ENCODE data around the gene JAG2. TPM values are rescaled to one million over a fixed set of nuclear protein-coding genes. Genes with fewer than 3 reads are reported as not detected.
"Not testable (repeated sequence)": the region's sequence is repeated elsewhere in the genome, so short reads cannot be mapped to it uniquely, and the experiment has no call there.

JAG2 gene
- total and polyA plus RNA-seq, 3 experiments from 2014 or later: 0.15 to 1.2 (median 0.37) TPM

DNA sequence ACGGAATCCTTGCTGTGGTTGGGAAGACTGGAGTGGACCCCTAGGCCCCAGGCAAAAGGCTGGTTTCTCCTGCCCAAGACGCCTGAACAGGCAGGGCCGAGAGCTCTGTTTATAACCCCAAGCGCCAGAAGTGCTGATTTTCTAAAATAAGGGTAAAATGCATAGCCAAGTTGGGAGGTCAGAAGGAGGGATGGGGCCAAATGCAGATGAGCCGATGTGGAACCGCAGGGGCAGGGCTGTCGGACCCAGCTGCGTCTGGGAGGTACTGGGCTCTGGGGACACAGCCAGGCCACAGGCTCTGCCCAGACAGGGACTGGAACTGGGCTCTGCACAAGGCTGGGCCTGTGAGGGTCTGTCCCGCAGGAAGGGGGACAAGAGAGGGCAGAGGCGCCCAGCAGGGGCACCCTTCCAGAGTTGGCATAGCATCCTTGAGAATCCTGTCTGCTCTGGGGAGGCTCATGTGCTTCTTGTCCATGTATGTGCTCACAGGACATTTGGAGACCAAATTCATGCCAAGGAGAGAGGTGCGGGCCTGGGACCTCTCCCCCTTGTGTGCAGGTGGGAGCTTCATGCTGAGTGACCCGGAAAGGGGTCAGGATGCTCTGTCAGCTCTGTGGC is 49.1 kb downstream of the JAG2 start:
- POLR2A ChIA-PET: no interaction called here
- Histone ChIP-seq H3K4me1 (ENCODE audit: insufficient read depth, low read length) (no peaks in the 10 kb centered on the region), H3K27me3 (ENCODE audit: insufficient read depth, low read length, poor library complexity, severe bottlenecking) (peaks cover 4% of the 10 kb centered on the region), H3K9me3 (ENCODE audit: low read length) (no peaks in the 10 kb centered on the region), H3K27ac (ENCODE audit: low read depth, low read length) (no peak overlapping the region), H3K36me3 (ENCODE audit: insufficient read depth, low read length) (no peaks in the 10 kb centered on the region), H3K4me3 (ENCODE audit: low read length) (no peak overlapping the region)
- H3K9me3 Mint-ChIP-seq: peaks cover 4 to 20% (median 14%) of the 10 kb centered on the region in 5 donors
- H3K4me1 Mint-ChIP-seq: peaks cover 4 to 8% (median 5%) of the 10 kb centered on the region in 3 donors
- peaks cover 23 to 71% of the 10 kb centered on the region in 2 donors for H3K27me3 Mint-ChIP-seq
- DNase-seq: no peak
- CTCF ChIA-PET: no interaction called here
- H3K4me3 Mint-ChIP-seq: no peak overlapping the region
- peak overlapping the region in 1 of 8 donors; percentile 8 for H3K27ac Mint-ChIP-seq
- H3K36me3 Mint-ChIP-seq: peaks cover 0 to 4% (median 2%) of the 10 kb centered on the region in 3 donors

GRCh38 chr14:105118646-105119407 is 49.7 kb downstream of the JAG2 start:
- no peaks in the 10 kb centered on the region for H3K36me3 ChIP-seq (ENCODE audit: insufficient read depth, low read length)
- no peaks in the 10 kb centered on the region for H3K4me1 ChIP-seq (ENCODE audit: insufficient read depth, low read length)
- Mint-ChIP-seq H3K9me3 (peaks cover 4 to 20% (median 14%) of the 10 kb centered on the region in 5 donors), H3K36me3 (peaks cover 0 to 4% (median 2%) of the 10 kb centered on the region in 3 donors), H3K4me3 (no peak overlapping the region), H3K27ac (no peak overlapping the region), H3K4me1 (peaks cover 0 to 1% (median 0%) of the 10 kb centered on the region in 3 donors), H3K27me3 (peaks cover 21 to 64% of the 10 kb centered on the region in 2 donors)
- no peak overlapping the region for H3K4me3 ChIP-seq (ENCODE audit: low read length)
- H3K27ac ChIP-seq (ENCODE audit: low read depth, low read length): no peak overlapping the region
- POLR2A ChIA-PET: no interaction called here
- CTCF ChIA-PET: interaction anchor here (1.3 kb wide), 1 partner anchor 11 kb away, joined by 3 read pairs; no protein-coding TSS in a partner anchor
- H3K9me3 ChIP-seq (ENCODE audit: low read length): no peaks in the 10 kb centered on the region
- DNase-seq: no peak
- peaks cover 4% of the 10 kb centered on the region for H3K27me3 ChIP-seq (ENCODE audit: insufficient read depth, low read length, poor library complexity, severe bottlenecking)

GRCh38 chr14:105117710-105118385 is 50.7 kb downstream of the JAG2 start:
- POLR2A ChIA-PET: no interaction called here

DNA sequence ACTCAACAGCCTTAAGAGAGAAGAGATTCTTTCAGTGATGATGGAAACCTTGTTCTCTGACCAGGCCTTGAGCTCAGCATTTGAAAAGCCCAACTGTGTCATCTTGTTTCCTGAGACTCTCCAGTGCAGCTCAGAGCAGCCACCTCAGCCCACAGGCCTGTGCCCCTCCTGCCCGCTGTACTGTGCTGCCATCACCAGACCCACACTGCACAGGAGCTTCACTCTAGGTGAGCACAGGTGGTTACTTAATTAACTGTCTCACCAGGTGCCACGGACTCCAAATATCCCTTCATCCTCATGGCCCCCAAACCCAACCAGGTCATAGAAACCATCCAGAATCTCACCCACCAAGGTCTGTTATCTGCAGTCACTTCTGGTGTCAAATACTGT is 51.3 kb downstream of the JAG2 start:
- Histone ChIP-seq H3K36me3 (ENCODE audit: insufficient read depth, low read length) (no peaks in the 10 kb centered on the region), H3K27me3 (ENCODE audit: insufficient read depth, low read length, poor library complexity, severe bottlenecking) (peaks cover 4% of the 10 kb centered on the region), H3K9me3 (ENCODE audit: low read length) (no peaks in the 10 kb centered on the region), H3K4me3 (ENCODE audit: low read length) (no peak overlapping the region), H3K4me1 (ENCODE audit: insufficient read depth, low read length) (no peaks in the 10 kb centered on the region), H3K27ac (ENCODE audit: low read depth, low read length) (no peak overlapping the region)
- H3K9me3 Mint-ChIP-seq: peaks cover 4 to 17% (median 14%) of the 10 kb centered on the region in 5 donors
- H3K4me1 Mint-ChIP-seq: no peaks in the 10 kb centered on the region
- DNase-seq: no peak
- no peak overlapping the region for H3K4me3 Mint-ChIP-seq
- no peak overlapping the region for H3K27ac Mint-ChIP-seq
- CTCF ChIA-PET: interaction anchor here (1.2 to 1.3 kb wide), 2 partner anchors 9 to 12 kb away, joined by 3 to 5 read pairs; no protein-coding TSS in a partner anchor
- peaks cover 18 to 50% of the 10 kb centered on the region in 2 donors for H3K27me3 Mint-ChIP-seq
- POLR2A ChIA-PET: no interaction called here
- H3K36me3 Mint-ChIP-seq: peaks cover 0 to 4% (median 2%) of the 10 kb centered on the region in 3 donors

More at GRCh38 chr14:105117710-105118385, 50.7 kb downstream of the JAG2 start:
- Mint-ChIP-seq H3K4me1 (no peaks in the 10 kb centered on the region), H3K36me3 (peaks cover 0 to 4% (median 2%) of the 10 kb centered on the region in 3 donors), H3K9me3 (peaks cover 4 to 20% (median 14%) of the 10 kb centered on the region in 5 donors), H3K27ac (no peak overlapping the region), H3K27me3 (peaks cover 19 to 55% of the 10 kb centered on the region in 2 donors), H3K4me3 (no peak overlapping the region)
- peaks cover 4% of the 10 kb centered on the region for H3K27me3 ChIP-seq (ENCODE audit: insufficient read depth, low read length, poor library complexity, severe bottlenecking)
- no peaks in the 10 kb centered on the region for H3K36me3 ChIP-seq (ENCODE audit: insufficient read depth, low read length)
- CTCF ChIA-PET: interaction anchor here (1.2 to 1.3 kb wide), 2 partner anchors 9 to 12 kb away, joined by 3 to 5 read pairs; no protein-coding TSS in a partner anchor
- H3K27ac ChIP-seq (ENCODE audit: low read depth, low read length): no peak overlapping the region
- H3K4me1 ChIP-seq (ENCODE audit: insufficient read depth, low read length): no peaks in the 10 kb centered on the region
- no peak overlapping the region for H3K4me3 ChIP-seq (ENCODE audit: low read length)
- no peaks in the 10 kb centered on the region for H3K9me3 ChIP-seq (ENCODE audit: low read length)
- no peak for DNase-seq

GRCh38 chr14:105116451-105117256 is 51.9 kb downstream of the JAG2 start:
- H3K9me3 Mint-ChIP-seq: peaks cover 0 to 12% (median 8%) of the 10 kb centered on the region in 5 donors
- POLR2A ChIA-PET: interaction anchor here (0.7 kb wide), 1 partner anchor 11 kb away, joined by 4 read pairs; no protein-coding TSS in a partner anchor

GRCh38 chr14:105109243-105109642 is 59.3 kb downstream of the JAG2 start:
- H3K4me3 ChIP-seq (ENCODE audit: low read length); DNase-seq; H3K27me3 ChIP-seq (ENCODE audit: insufficient read depth, low read length, poor library complexity, severe bottlenecking); H3K4me1 ChIP-seq (ENCODE audit: insufficient read depth, low read length); H3K27ac Mint-ChIP-seq; H3K4me1 Mint-ChIP-seq; H3K27ac ChIP-seq (ENCODE audit: low read depth, low read length); H3K9me3 ChIP-seq (ENCODE audit: low read length); H3K36me3 Mint-ChIP-seq; POLR2A ChIA-PET; H3K36me3 ChIP-seq (ENCODE audit: insufficient read depth, low read length); H3K4me3 Mint-ChIP-seq; CTCF ChIA-PET; H3K9me3 Mint-ChIP-seq: not testable (repeated sequence)
- peaks cover 21 to 28% of the 10 kb centered on the region in 2 donors for H3K27me3 Mint-ChIP-seq

More at GRCh38 chr14:105116451-105117256, 51.9 kb downstream of the JAG2 start:
- Mint-ChIP-seq H3K4me1 (no peaks in the 10 kb centered on the region), H3K4me3 (no peak overlapping the region), H3K27me3 (peaks cover 18 to 45% of the 10 kb centered on the region in 2 donors), H3K27ac (no peak overlapping the region), H3K36me3 (peaks cover 0 to 4% (median 2%) of the 10 kb centered on the region in 3 donors)
- Histone ChIP-seq H3K27me3 (ENCODE audit: insufficient read depth, low read length, poor library complexity, severe bottlenecking) (peaks cover 4% of the 10 kb centered on the region), H3K36me3 (ENCODE audit: insufficient read depth, low read length) (no peaks in the 10 kb centered on the region), H3K27ac (ENCODE audit: low read depth, low read length) (no peak overlapping the region), H3K9me3 (ENCODE audit: low read length) (no peaks in the 10 kb centered on the region), H3K4me3 (ENCODE audit: low read length) (no peak overlapping the region), H3K4me1 (ENCODE audit: insufficient read depth, low read length) (no peaks in the 10 kb centered on the region)
- no peak for DNase-seq
- CTCF ChIA-PET: interaction anchor here (1.2 kb wide), 1 partner anchor 10 kb away, joined by 5 read pairs; no protein-coding TSS in a partner anchor

GRCh38 chr14:105108516-105108864 is 60.1 kb downstream of the JAG2 start:
- Mint-ChIP-seq H3K36me3 (peaks cover 0 to 4% (median 0%) of the 10 kb centered on the region in 3 donors), H3K4me3 (no peak overlapping the region), H3K4me1 (peaks cover 0 to 7% (median 0%) of the 10 kb centered on the region in 3 donors), H3K27ac (no peak overlapping the region), H3K9me3 (no peaks in the 10 kb centered on the region), H3K27me3 (peaks cover 23 to 35% of the 10 kb centered on the region in 2 donors)
- CTCF ChIA-PET: interaction anchor here (1.2 kb wide), 1 partner anchor 18 kb away, joined by 3 read pairs; no protein-coding TSS in a partner anchor
- no peak for DNase-seq
- Histone ChIP-seq H3K27me3 (ENCODE audit: insufficient read depth, low read length, poor library complexity, severe bottlenecking) (no peaks in the 10 kb centered on the region), H3K9me3 (ENCODE audit: low read length) (no peaks in the 10 kb centered on the region), H3K4me3 (ENCODE audit: low read length) (no peak overlapping the region), H3K27ac (ENCODE audit: low read depth, low read length) (no peak overlapping the region), H3K4me1 (ENCODE audit: insufficient read depth, low read length) (no peaks in the 10 kb centered on the region), H3K36me3 (ENCODE audit: insufficient read depth, low read length) (no peaks in the 10 kb centered on the region)
- POLR2A ChIA-PET: no interaction called here
